Measurements from ENCODE around the gene TMEM80.

TMEM80 gene

DNA sequence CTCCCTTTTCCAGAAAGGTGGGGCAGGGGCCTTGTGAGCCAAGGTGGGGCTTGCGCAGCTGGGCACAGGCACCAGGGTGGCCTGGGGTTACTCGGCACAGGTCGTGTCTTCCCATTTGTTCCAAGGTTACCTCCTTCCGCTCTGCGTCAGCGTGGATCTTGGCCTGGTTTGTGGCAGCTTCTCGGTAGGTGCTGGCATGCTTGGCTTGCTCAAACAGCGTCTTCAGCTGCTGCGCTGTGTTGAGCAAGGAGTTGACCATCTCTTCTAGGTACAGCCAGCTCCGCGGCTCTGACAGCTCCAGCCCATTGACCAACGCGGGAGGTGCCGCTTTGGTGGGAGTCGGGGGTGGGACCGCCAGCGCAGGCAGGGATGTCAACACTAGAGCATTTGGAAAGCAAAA lies 21.2 kb upstream of the TMEM80 start:
- peaks cover 3% of the 10 kb centered on the region for H4K20me1 ChIP-seq (ENCODE audit: insufficient read depth, low read length, poor library complexity, severe bottlenecking)

DNA sequence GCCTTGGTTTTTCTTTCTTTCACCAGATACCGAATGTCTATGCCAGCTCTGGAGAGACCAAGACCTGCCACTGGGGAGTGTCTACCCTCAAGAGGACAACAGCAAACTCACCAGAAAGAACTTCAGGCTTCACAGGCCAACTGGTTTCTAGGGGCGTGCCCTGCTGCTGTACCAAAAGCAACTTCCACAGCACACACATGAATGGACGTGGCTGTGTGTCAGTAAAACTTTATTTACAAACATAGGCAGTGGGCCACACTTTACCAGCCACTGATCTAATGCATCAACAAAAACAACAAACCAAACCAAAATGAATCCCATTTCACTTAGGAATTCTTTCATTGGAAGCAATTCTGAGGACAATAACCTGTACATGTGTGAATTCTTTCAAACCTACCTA lies 17.3 kb upstream of the TMEM80 start:
- no peak overlapping the region for H3K9ac ChIP-seq (ENCODE audit: low read depth, low read length, poor library complexity, severe bottlenecking)

More for the DNA sequence above, 21.2 kb upstream of the TMEM80 start:
- no peak overlapping the region for H2AFZ ChIP-seq (ENCODE audit: low read length)
- no peak overlapping the region for H3K4me2 ChIP-seq (ENCODE audit: low read depth, low read length, poor library complexity, severe bottlenecking)
- H3K36me3 ChIP-seq (ENCODE audit: insufficient read depth, low read length) = peaks cover 38% of the 10 kb centered on the region; the same call in 1 of the 2 replicates
- no peaks in the 10 kb centered on the region for H3K9me2 ChIP-seq (replicated peaks; ENCODE audit: low read depth, low read length)
- no peaks in the 10 kb centered on the region for H3K9me3 ChIP-seq (ENCODE audit: insufficient read depth, low read depth, low read length)
- no peaks in the 10 kb centered on the region for H3F3A ChIP-seq (ENCODE audit: low read depth)
- H3K4me1 ChIP-seq (ENCODE audit: insufficient read depth, low read length, poor library complexity, severe bottlenecking) = no peaks in the 10 kb centered on the region
- H3K27me3 ChIP-seq (ENCODE audit: insufficient read depth, low read length, poor library complexity, severe bottlenecking) = no peaks in the 10 kb centered on the region
- no peak for TF ChIP-seq EZH2phosphoT487 (IDR thresholded peaks at IDR 0.05; ENCODE audit: borderline replicate concordance)
- TF ChIP-seq, protein P1, sequence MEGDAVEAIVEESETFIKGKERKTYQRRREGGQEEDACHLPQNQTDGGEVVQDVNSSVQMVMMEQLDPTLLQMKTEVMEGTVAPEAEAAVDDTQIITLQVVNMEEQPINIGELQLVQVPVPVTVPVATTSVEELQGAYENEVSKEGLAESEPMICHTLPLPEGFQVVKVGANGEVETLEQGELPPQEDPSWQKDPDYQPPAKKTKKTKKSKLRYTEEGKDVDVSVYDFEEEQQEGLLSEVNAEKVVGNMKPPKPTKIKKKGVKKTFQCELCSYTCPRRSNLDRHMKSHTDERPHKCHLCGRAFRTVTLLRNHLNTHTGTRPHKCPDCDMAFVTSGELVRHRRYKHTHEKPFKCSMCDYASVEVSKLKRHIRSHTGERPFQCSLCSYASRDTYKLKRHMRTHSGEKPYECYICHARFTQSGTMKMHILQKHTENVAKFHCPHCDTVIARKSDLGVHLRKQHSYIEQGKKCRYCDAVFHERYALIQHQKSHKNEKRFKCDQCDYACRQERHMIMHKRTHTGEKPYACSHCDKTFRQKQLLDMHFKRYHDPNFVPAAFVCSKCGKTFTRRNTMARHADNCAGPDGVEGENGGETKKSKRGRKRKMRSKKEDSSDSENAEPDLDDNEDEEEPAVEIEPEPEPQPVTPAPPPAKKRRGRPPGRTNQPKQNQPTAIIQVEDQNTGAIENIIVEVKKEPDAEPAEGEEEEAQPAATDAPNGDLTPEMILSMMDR (conservative IDR thresholded peaks at IDR 0.05; ENCODE audit: low read length) = no peak
- no peaks in the 10 kb centered on the region for H3K79me2 ChIP-seq (ENCODE audit: insufficient read depth, low read length)
- no peak overlapping the region for H3K4me3 ChIP-seq (ENCODE audit: low read length, poor library complexity, severe bottlenecking)
- no peak overlapping the region for H3K9ac ChIP-seq (ENCODE audit: low read depth, low read length, poor library complexity, severe bottlenecking)

DNA sequence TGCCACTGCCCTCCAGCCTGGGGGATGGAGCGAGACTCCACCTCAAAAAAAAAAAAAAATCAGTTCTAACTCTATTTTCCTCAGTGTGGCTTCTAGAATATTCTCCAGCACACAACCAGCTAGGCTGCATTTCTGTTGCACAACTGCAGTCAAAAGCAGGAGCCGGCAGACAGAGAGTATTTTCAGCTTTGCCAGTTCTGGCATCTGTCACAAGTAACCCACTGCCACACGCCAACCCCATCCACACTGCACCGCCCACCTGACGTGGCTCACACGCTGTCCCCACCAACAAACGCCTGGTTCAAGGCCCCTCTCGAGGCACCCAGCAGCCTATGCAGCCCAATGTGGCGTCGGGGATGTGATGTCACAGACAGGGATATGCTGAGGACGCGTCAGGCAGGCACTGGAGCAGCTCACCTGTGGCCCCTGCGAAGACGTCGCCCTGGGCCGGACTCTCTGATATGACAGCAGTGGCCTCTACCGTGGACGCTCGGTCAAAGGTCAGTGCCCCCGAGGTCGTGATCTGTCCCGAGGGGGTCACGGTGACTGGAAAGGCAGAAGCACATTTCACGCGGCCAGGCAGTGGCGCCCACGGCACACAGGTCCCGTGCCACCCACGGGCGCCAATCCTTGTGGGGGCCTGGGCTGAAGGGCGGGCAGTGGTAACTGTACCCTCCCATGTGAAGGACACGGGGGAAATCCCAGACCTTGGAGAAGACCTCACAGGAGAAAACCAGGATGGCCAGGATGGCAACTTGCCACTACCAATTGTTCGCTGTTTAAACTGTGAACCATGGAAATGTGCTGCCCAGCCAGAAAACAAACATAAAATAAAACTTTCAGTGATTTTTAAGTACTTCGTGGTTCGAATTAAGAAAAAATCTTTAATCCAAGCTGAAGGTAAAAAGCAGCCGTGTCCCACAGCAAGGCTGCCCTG lies 16.1 kb upstream of the TMEM80 start:
- H3K79me2 ChIP-seq (ENCODE audit: insufficient read depth, low read length) = no peaks in the 10 kb centered on the region
- H3K4me2 ChIP-seq (ENCODE audit: low read depth, low read length, poor library complexity, severe bottlenecking) = no peak overlapping the region
- H3F3A ChIP-seq (ENCODE audit: low read depth) = no peaks in the 10 kb centered on the region
- H4K20me1 ChIP-seq (ENCODE audit: insufficient read depth, low read length, poor library complexity, severe bottlenecking) = peaks cover 3% of the 10 kb centered on the region
- H3K4me3 ChIP-seq (ENCODE audit: low read length, poor library complexity, severe bottlenecking) = no peak overlapping the region
- H3K9me3 ChIP-seq (ENCODE audit: insufficient read depth, low read depth, low read length) = no peaks in the 10 kb centered on the region
- peaks cover 38% of the 10 kb centered on the region; the same call in 1 of the 2 replicates for H3K36me3 ChIP-seq (ENCODE audit: insufficient read depth, low read length)
- H3K4me1 ChIP-seq (ENCODE audit: insufficient read depth, low read length, poor library complexity, severe bottlenecking) = no peaks in the 10 kb centered on the region
- no peak overlapping the region for H3K9ac ChIP-seq (ENCODE audit: low read depth, low read length, poor library complexity, severe bottlenecking)
- TF ChIP-seq, protein P1 (conservative IDR thresholded peaks at IDR 0.05; ENCODE audit: low read length) = no peak
- no peak for TF ChIP-seq EZH2phosphoT487 (IDR thresholded peaks at IDR 0.05; ENCODE audit: borderline replicate concordance)
- no peaks in the 10 kb centered on the region for H3K27me3 ChIP-seq (ENCODE audit: insufficient read depth, low read length, poor library complexity, severe bottlenecking)
- no peaks in the 10 kb centered on the region for H3K9me2 ChIP-seq (replicated peaks; ENCODE audit: low read depth, low read length)
- H2AFZ ChIP-seq (ENCODE audit: low read length) = no peak overlapping the region

More for the DNA sequence above, 17.3 kb upstream of the TMEM80 start:
- H3K36me3 ChIP-seq (ENCODE audit: insufficient read depth, low read length) = peaks cover 38% of the 10 kb centered on the region; the same call in 1 of the 2 replicates
- no peaks in the 10 kb centered on the region for H3K79me2 ChIP-seq (ENCODE audit: insufficient read depth, low read length)
- H3K27me3 ChIP-seq (ENCODE audit: insufficient read depth, low read length, poor library complexity, severe bottlenecking) = no peaks in the 10 kb centered on the region
- no peaks in the 10 kb centered on the region for H3K9me2 ChIP-seq (replicated peaks; ENCODE audit: low read depth, low read length)
- no peaks in the 10 kb centered on the region for H3K4me1 ChIP-seq (ENCODE audit: insufficient read depth, low read length, poor library complexity, severe bottlenecking)
- no peak overlapping the region for H3K4me3 ChIP-seq (ENCODE audit: low read length, poor library complexity, severe bottlenecking)
- no peaks in the 10 kb centered on the region for H3F3A ChIP-seq (ENCODE audit: low read depth)
- peaks cover 3% of the 10 kb centered on the region for H4K20me1 ChIP-seq (ENCODE audit: insufficient read depth, low read length, poor library complexity, severe bottlenecking)
- no peaks in the 10 kb centered on the region for H3K9me3 ChIP-seq (ENCODE audit: insufficient read depth, low read depth, low read length)
- H3K4me2 ChIP-seq (ENCODE audit: low read depth, low read length, poor library complexity, severe bottlenecking) = no peak overlapping the region
- no peak overlapping the region for H2AFZ ChIP-seq (ENCODE audit: low read length)
- TF ChIP-seq, protein P1 (conservative IDR thresholded peaks at IDR 0.05; ENCODE audit: low read length) = no peak
